H1 (cell line): ENCODE results near the gene MTX3. TPM values are rescaled to one million over a fixed set of nuclear protein-coding genes. Genes with fewer than 3 reads are reported as not detected.

Experiments
- CTCF ChIA-PET: fragments of 300-600 bp; sonication (Branson Sonifier 250); formaldehyde crosslinking; loops from one replicate; lab custom pipeline; 2021; ENCODE audit not compliant: partially characterized antibody; lab: Charles Lee
- POLR2A ChIA-PET: fragments of 300-600 bp; sonication (Branson Sonifier 250); formaldehyde crosslinking; loops from one replicate; lab custom pipeline; 2021; ENCODE audit warnings: inconsistent platforms; ENCODE audit not compliant: partially characterized antibody; lab: Charles Lee
- DNase-seq, 2 experiments: peaks; one replicate each; pipeline versions ENCODE4 v3.0.0 to v3.0.0-alpha.2; 2010 to 2022; ENCODE audit warnings: low spot score in 2 of 2, low read depth in 1 of 2, mixed read lengths in 1 of 2
- FAIRE-seq: peaks from 2 replicates; lab custom pipeline; 2011; peaks lifted over from hg19 to GRCh38; lab: Jason Lieb, UNC
- H2AFZ ChIP-seq: 2 replicates; pipeline ENCODE4 v1.8.1; 2012; ENCODE audit warnings: low read length, inconsistent platforms
- H2AK5ac ChIP-seq: 2 replicates; pipeline ENCODE4 v1.6.1; 2013; ENCODE audit warnings: low read depth, low read length
- H2BK120ac ChIP-seq: replicated peaks from 2 replicates; pipeline ENCODE3; 2013; ENCODE audit warnings: low read depth, low read length, inconsistent platforms
- H2BK12ac ChIP-seq: 2 replicates; pipeline ENCODE4 v1.6.1; 2013; ENCODE audit warnings: low read depth, low read length
- H2BK15ac ChIP-seq: 2 replicates; pipeline ENCODE4 v1.6.1; 2013; ENCODE audit warnings: low read length
- H2BK20ac ChIP-seq: 2 replicates; pipeline ENCODE4 v1.6.1; 2013; ENCODE audit warnings: low read length
- H2BK5ac ChIP-seq: 2 replicates; pipeline ENCODE4 v1.6.1; 2013; ENCODE audit warnings: low read depth, low read length
- H3K14ac ChIP-seq: 2 replicates; pipeline ENCODE4 v1.6.1; 2013; ENCODE audit warnings: inconsistent platforms; ENCODE audit not compliant: insufficient read length
- H3K18ac ChIP-seq: 2 replicates; pipeline ENCODE4 v1.6.1; 2013; ENCODE audit warnings: low read length; ENCODE audit errors: extremely low read depth
- H3K23ac ChIP-seq: 2 replicates; pipeline ENCODE4 v1.6.1; 2013; ENCODE audit warnings: inconsistent platforms; ENCODE audit not compliant: insufficient read length
- H3K23me2 ChIP-seq: 2 replicates; pipeline ENCODE4 v1.6.1; 2013; ENCODE audit warnings: low read depth, low read length
- H3K27ac ChIP-seq: 2 replicates; pipeline ENCODE4 v1.6.1; 2011; ENCODE audit warnings: low read depth, low read length, inconsistent platforms
- H3K27me3 ChIP-seq, 4 experiments: replicated peaks in 1 of 4; 1 replicate in 1 of 4; 2 replicates in 3 of 4; pipeline versions ENCODE4 v1.6.1 to v1.8.1; 2011 to 2013; ENCODE audit warnings: low read length in 3 of 4, mild to moderate bottlenecking in 3 of 4, inconsistent platforms in 2 of 4, mixed read lengths in 2 of 4, moderate library complexity in 1 of 4; ENCODE audit not compliant: control insufficient read depth in 3 of 4, insufficient read depth in 3 of 4; ENCODE audit errors: extremely low read depth in 1 of 4
- H3K36me3 ChIP-seq, 4 experiments: 2 replicates each; pipeline versions ENCODE4 v1.6.1 to v1.8.1; 2011 to 2013; ENCODE audit warnings: mild to moderate bottlenecking in 4 of 4, low read length in 3 of 4, moderate library complexity in 2 of 4, control low read depth in 1 of 4, inconsistent platforms in 1 of 4; ENCODE audit not compliant: insufficient read depth in 4 of 4, control insufficient read depth in 2 of 4
- H3K4ac ChIP-seq: replicated peaks from 2 replicates; pipeline ENCODE3; 2013; ENCODE audit warnings: low read length, low read depth, mixed read lengths, inconsistent platforms; ENCODE audit not compliant: insufficient read length
- H3K4me1 ChIP-seq, 4 experiments: replicated peaks in 1 of 4; 1 replicate in 1 of 4; 2 replicates in 3 of 4; pipeline versions ENCODE4 v1.6.1 to v1.8.1; 2011 to 2013; ENCODE audit warnings: low read length in 3 of 4, inconsistent platforms in 2 of 4, mixed read lengths in 1 of 4; ENCODE audit not compliant: insufficient read depth in 4 of 4, control insufficient read depth in 3 of 4
- H3K4me2 ChIP-seq, 2 experiments: 2 replicates each; pipeline versions ENCODE4 v1.6.1 to v1.8.1; 2011 to 2013; ENCODE audit warnings: low read depth in 2 of 2, low read length in 2 of 2, control low read depth in 1 of 2, inconsistent platforms in 1 of 2, mild to moderate bottlenecking in 1 of 2; ENCODE audit not compliant: insufficient read depth in 1 of 2
- H3K4me3 ChIP-seq, 4 experiments: fragments of 200-600, 300-600 bp in 1 of 4; sonication (generic), shearing (Covaris generic), sonication (Bioruptor Twin) in 1 of 4; 2 replicates each; pipeline versions ENCODE4 v1.5.1 to v1.8.1; 2011 to 2016; ENCODE audit warnings: low read length in 4 of 4, low read depth in 3 of 4, control low read depth in 2 of 4, inconsistent platforms in 2 of 4, mild to moderate bottlenecking in 2 of 4, mixed read lengths in 1 of 4, moderate library complexity in 1 of 4; ENCODE audit not compliant: insufficient read depth in 2 of 4; ENCODE audit errors: extremely low read depth in 1 of 4
- H3K56ac ChIP-seq: replicated peaks from 2 replicates; pipeline ENCODE3; 2013; ENCODE audit warnings: low read depth, mild to moderate bottlenecking, mixed read lengths, low read length, inconsistent platforms; ENCODE audit not compliant: insufficient read length
- H3K79me1 ChIP-seq: 2 replicates; pipeline ENCODE4 v1.6.1; 2013; ENCODE audit warnings: low read depth, low read length, control low read depth
- H3K79me2 ChIP-seq, 2 experiments: 2 replicates each; pipeline versions ENCODE4 v1.6.1 to v1.8.1; 2012 to 2013; ENCODE audit warnings: low read length in 2 of 2, mild to moderate bottlenecking in 2 of 2, inconsistent platforms in 1 of 2; ENCODE audit not compliant: insufficient read depth in 2 of 2, control insufficient read depth in 1 of 2
- H3K9ac ChIP-seq, 4 experiments: replicated peaks in 1 of 4; 1 replicate in 1 of 4; 2 replicates in 3 of 4; pipeline versions ENCODE4 v1.6.1 to v1.8.1; 2011 to 2013; ENCODE audit warnings: low read depth in 3 of 4, low read length in 3 of 4, control low read depth in 2 of 4, mild to moderate bottlenecking in 2 of 4, moderate library complexity in 2 of 4, inconsistent platforms in 1 of 4; ENCODE audit errors: extremely low read depth in 1 of 4
- H3K9me3 ChIP-seq, 2 experiments: 2 replicates each; pipeline versions ENCODE4 v1.6.1 to v1.8.1; 2012 to 2013; ENCODE audit warnings: mild to moderate bottlenecking in 2 of 2, moderate library complexity in 2 of 2, control low read depth in 1 of 2, inconsistent platforms in 1 of 2, low read depth in 1 of 2, low read length in 1 of 2, mixed read lengths in 1 of 2; ENCODE audit not compliant: insufficient read depth in 2 of 2
- H4K20me1 ChIP-seq, 2 experiments: replicated peaks in 1 of 2; 2 replicates each; pipeline versions ENCODE3 to v1.8.1; 2011 to 2013; ENCODE audit warnings: inconsistent platforms in 2 of 2, low read length in 2 of 2, mild to moderate bottlenecking in 1 of 2; ENCODE audit not compliant: insufficient read depth in 2 of 2, control insufficient read depth in 1 of 2
- H4K5ac ChIP-seq: 2 replicates; pipeline ENCODE4 v1.6.1; 2013; ENCODE audit warnings: low read length, low read depth, mixed read lengths, inconsistent platforms; ENCODE audit not compliant: insufficient read length
- H4K8ac ChIP-seq: 2 replicates; pipeline ENCODE4 v1.8.0; 2013; ENCODE audit warnings: mild to moderate bottlenecking, moderate library complexity, low read length, inconsistent platforms; ENCODE audit not compliant: insufficient read depth; ENCODE audit errors: extremely low read depth
- H4K91ac ChIP-seq: replicated peaks from 2 replicates; pipeline ENCODE3; 2013; ENCODE audit warnings: low read length, mixed read lengths, inconsistent platforms; ENCODE audit not compliant: insufficient read length
- ASH2L ChIP-seq: fragments of 200-600, 300-600 bp; sonication (generic); IDR thresholded peaks from one replicate; pipeline ENCODE4 v1.7.1; 2017; ENCODE audit warnings: low read length
- ATF3 ChIP-seq: IDR thresholded peaks from 2 replicates; pipeline ENCODE4 v1.6.1; 2011; ENCODE audit warnings: low read depth, mild to moderate bottlenecking, low read length; ENCODE audit not compliant: insufficient read depth
- BRCA1 ChIP-seq: IDR thresholded peaks from 2 replicates; pipeline ENCODE4 v1.6.1; 2012; ENCODE audit warnings: low read depth, low read length, improper control_type of control experiment
- CHD1 ChIP-seq: IDR thresholded peaks from 2 replicates; pipeline ENCODE4 v1.6.1; 2012; ENCODE audit warnings: low read depth, low read length, improper control_type of control experiment
- CREB1 ChIP-seq: IDR thresholded peaks from 2 replicates; pipeline ENCODE4 v1.6.1; 2012; ENCODE audit warnings: inconsistent platforms
- FOSL1 ChIP-seq: IDR thresholded peaks from 2 replicates; pipeline ENCODE4 v1.6.1; 2011; ENCODE audit warnings: mild to moderate bottlenecking, low read depth, low read length, moderate library complexity; ENCODE audit not compliant: insufficient read depth
- HDAC6 ChIP-seq: IDR thresholded peaks from one replicate; pipeline ENCODE4 v1.7.1; 2012; ENCODE audit warnings: low read depth, mild to moderate bottlenecking, inconsistent platforms, low read length, moderate library complexity
- JUND ChIP-seq: IDR thresholded peaks from 2 replicates; pipeline ENCODE4 v1.6.1; 2011; ENCODE audit warnings: mild to moderate bottlenecking, improper control_type of control experiment, low read length
- KDM4A ChIP-seq: IDR thresholded peaks from one replicate; pipeline ENCODE4 v1.7.1; 2012; ENCODE audit warnings: low read depth, mild to moderate bottlenecking, moderate library complexity, low read length, inconsistent platforms; ENCODE audit not compliant: severe bottlenecking
- POLR2AphosphoS5 ChIP-seq: IDR thresholded peaks from 2 replicates; pipeline ENCODE4 v1.6.1; 2011; ENCODE audit warnings: low read depth, low read length
- SIRT6 ChIP-seq: IDR thresholded peaks from one replicate; pipeline ENCODE4 v1.7.1; 2012; ENCODE audit warnings: low read length, inconsistent platforms
- SIX5 ChIP-seq: IDR thresholded peaks from 2 replicates; pipeline ENCODE4 v1.6.1; 2011; ENCODE audit warnings: mild to moderate bottlenecking, low read depth, low read length
- SRF ChIP-seq: IDR thresholded peaks from 2 replicates; pipeline ENCODE4 v1.6.1; 2011; ENCODE audit warnings: mild to moderate bottlenecking, low read depth, low read length, moderate library complexity
- USF2 ChIP-seq: IDR thresholded peaks from 2 replicates; pipeline ENCODE4 v1.6.1; 2011; ENCODE audit warnings: low read length, improper control_type of control experiment
- WGBS, 2 experiments: shearing (Covaris generic) in 1 of 2; methylation state at CpG; one replicate each; pipeline versions ENCODE4 v1.1.6 to v1.1.7; 2013 to 2015; ENCODE audit warnings: low lambda C conversion rate in 2 of 2, mixed read lengths in 2 of 2, inconsistent platforms in 1 of 2, low coverage in 1 of 2, missing lambda C conversion rate in 1 of 2; ENCODE audit not compliant: insufficient replicate concordance in 2 of 2, insufficient coverage in 1 of 2, insufficient read length in 1 of 2; ENCODE audit errors: extremely low coverage in 1 of 2, missing lambda C conversion rate in 1 of 2; 5-methylcytosine and 5-hydroxymethylcytosine counted together
- polyA plus RNA-seq, 7 experiments: library from polyadenylated mRNA; depleted of rRNA in 3 of 7; stranded (reverse) in 5 of 7; unstranded in 2 of 7; fragments of >200 nt in 5 of 7; fragments of 200-250 nt in 2 of 7; gene quantifications; 1 replicate in 5 of 7; 2 replicates in 1 of 7; 4 replicates in 1 of 7; pipeline versions ENCODE4 v1.2.1 to v1.2.3, GENCODE V29; 2011 to 2013; ENCODE audit warnings: missing spikeins in 2 of 7, mixed read lengths in 2 of 7
- total RNA-seq: library from RNA; stranded (reverse); fragmentation: NEBNext Ultra II Directional; extraction: Animal tissue kit (Norgen Biotek cat#: 25700); gene quantifications from 2 replicates; pipeline ENCODE4 v1.2.1, GENCODE V29; 2021

MTX3 gene
- total and polyA plus RNA-seq, 2 of the 8 experiments (the other 6 are each of a cell fraction or from before 2014, with no cell fraction given), result 9.4 to 28.8 TPM

GRCh38 chr5:80025069-80025468, 34.0 kb upstream of the MTX3 start:
- Histone ChIP-seq H2BK15ac (no peak overlapping the region), H3K4me1 (no peaks in the 10 kb centered on the region), H4K5ac (no peak overlapping the region), H3K36me3 (no peaks in the 10 kb centered on the region), H3K4me3 (no peak overlapping the region), H2BK12ac (no peak overlapping the region), H3K79me1 (no peaks in the 10 kb centered on the region), H2BK120ac (no peak overlapping the region), H2BK20ac (no peak overlapping the region), H3K27ac (no peak overlapping the region), H3K18ac (no peak overlapping the region), H3K79me2 (no peaks in the 10 kb centered on the region), H3K23ac (no peak overlapping the region), H3K56ac (no peak overlapping the region), H4K91ac (no peak overlapping the region), H2BK5ac (no peak overlapping the region), H3K14ac (no peak overlapping the region), H2AK5ac (no peak overlapping the region), H3K4ac (no peak overlapping the region), H3K9me3 (no peaks in the 10 kb centered on the region), H3K27me3 (no peaks in the 10 kb centered on the region), H4K20me1 (no peaks in the 10 kb centered on the region), H4K8ac (no peak overlapping the region), H3K9ac (no peak overlapping the region), H2AFZ (no peak overlapping the region), H3K23me2 (no peaks in the 10 kb centered on the region), H3K4me2 (no peak overlapping the region)
- FAIRE-seq, result no peak
- ChIA-PET CTCF (interaction anchor here (0.7 to 1.6 kb wide), 5 partner anchors 16 to 100 kb away, joined by 3 to 5 read pairs (median 3); no protein-coding TSS in a partner anchor), POLR2A (interaction anchor here (1.5 kb wide), 1 partner anchor 10 kb away, joined by 3 read pairs; the partner anchor contains the start of gene THBS4)
- no peak for DNase-seq
- WGBS, 2 experiments, result 93% methylated on average over 2 of the region's 2 CpGs; no CpG with 5 or more reads in 1 of the 2 experiments
- no peak for TF ChIP-seq SIX5
- no peak for TF ChIP-seq USF2
- no peak for TF ChIP-seq POLR2AphosphoS5
- TF ChIP-seq SRF, result no peak
- no peak for TF ChIP-seq SIRT6
- TF ChIP-seq HDAC6, result no peak
- no peak for TF ChIP-seq FOSL1
- no peak for TF ChIP-seq KDM4A
- no peak for TF ChIP-seq ASH2L
- no peak for TF ChIP-seq ATF3
- no peak for TF ChIP-seq CREB1
- no peak for TF ChIP-seq CHD1
- no peak for TF ChIP-seq BRCA1
- TF ChIP-seq JUND, result no peak
